Measurements from ENCODE around the gene TRAK2. TPM values are rescaled to one million over a fixed set of nuclear protein-coding genes. Genes with fewer than 3 reads are reported as not detected.

The TRAK2 gene
- total RNA-seq, 3 donors from 2014 or later: 65.6 to 82.2 (median 76.0) TPM

DNA sequence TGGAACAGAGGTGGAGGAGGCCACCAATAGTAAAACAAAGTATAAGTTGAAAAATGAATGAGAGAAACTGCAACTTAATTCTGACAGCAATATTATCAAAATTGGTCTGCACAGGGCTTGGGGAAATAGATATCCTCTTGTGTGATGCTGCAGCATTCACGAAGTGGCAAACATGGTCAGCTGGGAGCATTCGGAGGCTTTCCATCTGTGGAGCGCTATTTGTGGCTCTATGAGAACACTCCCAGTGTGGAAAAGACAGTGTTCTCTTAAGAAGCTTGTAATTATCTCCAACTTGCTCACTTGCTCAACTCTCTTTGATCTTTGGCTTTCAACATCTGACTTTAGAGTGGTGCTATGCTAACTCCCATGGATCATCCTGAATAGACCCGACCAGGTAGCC, 91.0 kb downstream of the TRAK2 start:
- ATAC-seq: no peak

DNA sequence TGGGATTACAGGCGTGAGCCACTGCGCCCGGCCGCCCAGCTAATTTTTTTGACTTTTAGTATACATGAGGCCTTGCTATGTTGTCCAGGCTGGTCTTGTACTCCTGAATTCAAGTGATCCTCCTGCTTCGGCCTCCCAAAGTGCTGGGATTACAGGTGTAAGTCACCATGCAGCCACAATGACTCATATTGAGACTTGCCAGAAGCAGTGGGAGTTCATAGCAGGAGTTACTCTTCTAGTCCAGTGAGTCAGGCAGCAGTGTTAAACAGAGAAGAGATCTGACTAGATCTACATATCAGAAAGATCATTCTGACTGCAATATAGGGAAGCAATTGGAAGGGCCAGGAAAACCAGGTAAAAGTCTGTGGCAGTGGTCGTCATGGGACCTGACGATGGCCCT, 92.6 kb downstream of the TRAK2 start:
- intact Hi-C loops (cut with DNase I, micrococcal nuclease): no loop called here
- Histone ChIP-seq H3K36me3 (ENCODE audit: low read depth) (no peaks in the 10 kb centered on the region), H3K4me3 (no peak overlapping the region), H3K9me3 (no peaks in the 10 kb centered on the region), H3K4me1 (ENCODE audit: low read depth) (no peaks in the 10 kb centered on the region)
- ATAC-seq: peak; percentile 18
- TF ChIP-seq, protein P1, sequence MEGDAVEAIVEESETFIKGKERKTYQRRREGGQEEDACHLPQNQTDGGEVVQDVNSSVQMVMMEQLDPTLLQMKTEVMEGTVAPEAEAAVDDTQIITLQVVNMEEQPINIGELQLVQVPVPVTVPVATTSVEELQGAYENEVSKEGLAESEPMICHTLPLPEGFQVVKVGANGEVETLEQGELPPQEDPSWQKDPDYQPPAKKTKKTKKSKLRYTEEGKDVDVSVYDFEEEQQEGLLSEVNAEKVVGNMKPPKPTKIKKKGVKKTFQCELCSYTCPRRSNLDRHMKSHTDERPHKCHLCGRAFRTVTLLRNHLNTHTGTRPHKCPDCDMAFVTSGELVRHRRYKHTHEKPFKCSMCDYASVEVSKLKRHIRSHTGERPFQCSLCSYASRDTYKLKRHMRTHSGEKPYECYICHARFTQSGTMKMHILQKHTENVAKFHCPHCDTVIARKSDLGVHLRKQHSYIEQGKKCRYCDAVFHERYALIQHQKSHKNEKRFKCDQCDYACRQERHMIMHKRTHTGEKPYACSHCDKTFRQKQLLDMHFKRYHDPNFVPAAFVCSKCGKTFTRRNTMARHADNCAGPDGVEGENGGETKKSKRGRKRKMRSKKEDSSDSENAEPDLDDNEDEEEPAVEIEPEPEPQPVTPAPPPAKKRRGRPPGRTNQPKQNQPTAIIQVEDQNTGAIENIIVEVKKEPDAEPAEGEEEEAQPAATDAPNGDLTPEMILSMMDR (IDR thresholded peaks at IDR 0.05): no peak
- no peak for DNase-seq

More for the DNA sequence above, 91.0 kb downstream of the TRAK2 start:
- H3K4me1 ChIP-seq (ENCODE audit: low read depth): no peaks in the 10 kb centered on the region
- intact Hi-C loops (cut with DNase I, micrococcal nuclease): loop anchor here (5.0 to 10.0 kb wide), 2 partner anchors 123 to 125 kb away; no protein-coding TSS in a partner anchor
- DNase-seq: no peak
- no peak overlapping the region for H3K4me3 ChIP-seq
- TF ChIP-seq, protein P1 (IDR thresholded peaks at IDR 0.05): no peak
- H3K9me3 ChIP-seq: no peaks in the 10 kb centered on the region
- no peaks in the 10 kb centered on the region for H3K36me3 ChIP-seq (ENCODE audit: low read depth)

DNA sequence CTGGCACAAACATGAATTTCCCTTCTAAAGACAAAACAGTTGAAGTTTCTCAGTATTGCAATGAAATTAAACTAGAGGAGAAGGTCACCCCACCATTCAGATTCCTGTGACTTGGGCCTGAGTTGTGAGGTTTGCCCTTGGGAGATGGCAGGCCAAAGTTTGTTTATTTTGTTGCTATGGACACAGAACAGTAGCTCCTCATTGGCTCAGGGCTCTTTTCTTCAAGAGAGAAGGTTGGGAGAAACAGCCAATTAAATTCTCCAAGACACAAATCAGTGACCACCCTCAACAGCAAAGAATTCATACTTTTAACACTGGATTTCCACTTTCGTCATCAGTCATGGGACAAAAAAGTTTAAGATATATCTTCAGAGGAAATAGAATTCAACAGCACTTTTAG, 94.0 kb downstream of the TRAK2 start, which contains the start of gene FLACC1:
Gene FLACC1 (minus strand): TSS at position 125 of the 400 bp plus-strand sequence. CDS start 5,941 bp downstream, outside the sequence.
- no peak within 1 kb of the TSS for H3K4me3 ChIP-seq
- TF ChIP-seq, protein P1 (IDR thresholded peaks at IDR 0.05): no peak
- H3K4me1 ChIP-seq (ENCODE audit: low read depth): no peaks in the 10 kb centered on the region
- DNase-seq: no peak
- no peaks in the 10 kb centered on the region for H3K9me3 ChIP-seq
- peak; percentile 62 for ATAC-seq
- intact Hi-C loops (cut with DNase I, micrococcal nuclease): no loop called here
- H3K36me3 ChIP-seq (ENCODE audit: low read depth): no peaks in the 10 kb centered on the region

DNA sequence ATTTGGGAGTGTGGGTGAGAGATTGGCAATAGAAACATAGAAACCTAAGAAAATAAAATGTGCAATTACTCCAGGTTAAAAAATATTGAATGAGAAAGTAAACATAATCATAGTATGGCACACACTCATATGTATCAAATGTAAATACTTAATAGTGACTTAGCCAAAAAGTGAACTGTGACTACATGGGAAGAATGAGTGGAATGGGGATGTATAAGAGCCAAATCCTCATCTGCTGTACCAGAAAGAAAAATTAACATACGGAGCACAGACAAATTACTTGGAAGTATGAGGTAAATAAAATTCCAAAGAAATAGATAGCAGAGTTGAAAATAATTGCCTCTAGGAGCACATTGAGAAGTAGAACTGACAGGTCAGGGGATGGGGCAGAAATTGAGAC, 98.1 kb downstream of the TRAK2 start:
- Histone ChIP-seq H3K36me3 (ENCODE audit: low read depth) (no peaks in the 10 kb centered on the region), H3K4me1 (ENCODE audit: low read depth) (no peaks in the 10 kb centered on the region), H3K4me3 (no peak overlapping the region), H3K9me3 (no peaks in the 10 kb centered on the region)
- DNase-seq: no peak
- intact Hi-C loops (cut with DNase I, micrococcal nuclease): no loop called here
- ATAC-seq: no peak
- TF ChIP-seq, protein P1 (IDR thresholded peaks at IDR 0.05): no peak

DNA sequence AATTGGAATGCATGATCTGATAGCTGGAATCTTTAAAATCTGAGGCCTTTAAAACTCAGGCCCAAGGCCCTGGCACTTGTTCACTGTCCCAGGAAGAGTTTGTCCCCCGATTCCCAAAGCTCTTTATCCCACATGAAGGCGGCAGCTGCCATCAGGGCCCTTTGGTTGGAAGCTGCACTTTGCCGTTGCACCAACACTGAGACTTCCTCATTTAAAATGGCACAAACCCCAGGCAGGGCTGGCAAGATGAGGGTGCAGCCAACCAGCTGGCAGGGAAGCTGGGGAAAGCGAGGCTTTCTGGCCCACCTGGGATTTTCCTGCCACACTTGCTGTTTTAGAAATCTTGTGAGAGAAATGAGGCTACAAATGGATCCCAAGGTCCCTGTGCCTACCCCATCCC, 100.4 kb downstream of the TRAK2 start:
- H3K9me3 ChIP-seq: no peaks in the 10 kb centered on the region
- no peaks in the 10 kb centered on the region for H3K4me1 ChIP-seq (ENCODE audit: low read depth)
- ATAC-seq (no peak), DNase-seq (no peak)
- intact Hi-C loops (cut with DNase I, micrococcal nuclease): no loop called here
- no peak overlapping the region for H3K4me3 ChIP-seq
- H3K36me3 ChIP-seq (ENCODE audit: low read depth): no peaks in the 10 kb centered on the region
- TF ChIP-seq, protein P1 (IDR thresholded peaks at IDR 0.05): no peak

DNA sequence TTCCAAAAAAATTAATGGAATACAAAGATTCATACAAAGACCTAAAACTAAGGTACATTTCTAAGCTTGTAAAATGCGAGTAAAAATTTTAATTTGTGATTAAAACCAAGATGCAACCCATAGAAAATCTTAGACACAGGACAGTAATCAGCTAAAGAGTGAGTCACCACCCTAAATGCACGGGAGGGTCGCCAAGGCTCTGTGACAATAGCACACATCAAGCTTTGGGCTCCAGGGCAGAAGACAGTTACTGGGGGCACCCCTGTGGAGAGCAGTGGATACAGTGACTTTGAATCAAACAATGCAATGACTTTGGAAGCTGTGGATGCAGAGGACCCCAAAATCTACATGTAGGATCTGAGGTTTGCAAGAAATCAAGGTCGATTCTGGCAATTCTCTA, 101.7 kb downstream of the TRAK2 start:
- Histone ChIP-seq H3K36me3 (ENCODE audit: low read depth) (no peaks in the 10 kb centered on the region), H3K4me1 (ENCODE audit: low read depth) (no peaks in the 10 kb centered on the region), H3K4me3 (no peak overlapping the region), H3K9me3 (no peaks in the 10 kb centered on the region)
- DNase-seq: no peak
- ATAC-seq: no peak
- intact Hi-C loops (cut with DNase I, micrococcal nuclease): no loop called here
- TF ChIP-seq, protein P1 (IDR thresholded peaks at IDR 0.05): no peak

All from mucosa of descending colon (tissue), 3 donors.